Upper lobe of right lung (tissue), 1 donor: Measurements from ENCODE around the gene SNRPA1. TPM values are rescaled to one million over a fixed set of nuclear protein-coding genes. Genes with fewer than 3 reads are reported as not detected.

Experiments
- ATAC-seq: fragments of 200-7000 bp; cut with Tn5 transposase; one replicate; pipeline ENCODE4 v1.9.1; 2020; ENCODE audit warnings: mild to moderate bottlenecking, moderate library complexity
- DNase-seq: peaks from one replicate; pipeline ENCODE4 v3.0.0-alpha.2; 2020
- H3K27ac ChIP-seq: fragments of 200-600 bp; one replicate; pipeline ENCODE4 v1.8.0; 2022
- H3K27me3 ChIP-seq: fragments of 200-600 bp; one replicate; pipeline ENCODE4 v1.8.0; 2022; ENCODE audit warnings: mild to moderate bottlenecking
- H3K36me3 ChIP-seq: fragments of 200-600 bp; one replicate; pipeline ENCODE4 v1.8.0; 2022
- H3K4me1 ChIP-seq: fragments of 200-600 bp; one replicate; pipeline ENCODE4 v1.8.0; 2022
- H3K4me3 ChIP-seq: fragments of 200-600 bp; one replicate; pipeline ENCODE4 v1.8.0; 2022; ENCODE audit warnings: mild to moderate bottlenecking
- H3K9me3 ChIP-seq: fragments of 200-600 bp; one replicate; pipeline ENCODE4 v1.8.0; 2022
- intact Hi-C: fragments of 100-400 bp; cut with DNase I; formaldehyde crosslinking; loops from one replicate; pipeline ENCODE4 v1.11.0; 2022
- total RNA-seq: library from RNA; stranded (reverse); fragmentation: NEBNext Ultra II Directional; extraction: Animal tissue kit (Norgen Biotek cat#: 25700); gene quantifications from one replicate; pipeline ENCODE4 v1.2.1, GENCODE V29; 2021
- TF ChIP-seq, protein P1 (sequence below): fragments of 200-600 bp; IDR thresholded peaks from one replicate; pipeline ENCODE4 v1.8.0; 2022; ENCODE audit warnings: antibody characterized with exemption
- donor health status: DM: no; HTN: yes; CAD: no; lungs with severe emphysema.

SNRPA1 gene
- total RNA-seq, 1 donor from 2014 or later = 40.7 TPM

GRCh38 chr15:101233651-101234280 lies 61.3 kb downstream of the SNRPA1 start:
- Histone ChIP-seq H3K9me3 (peaks cover 4% of the 10 kb centered on the region), H3K4me3 (no peak overlapping the region), H3K4me1 (peaks cover 25% of the 10 kb centered on the region), H3K27ac (no peak overlapping the region), H3K36me3 (peaks cover 19% of the 10 kb centered on the region), H3K27me3 (no peaks in the 10 kb centered on the region)
- no peak for ATAC-seq
- intact Hi-C loops = no loop called here
- TF ChIP-seq, protein P1, sequence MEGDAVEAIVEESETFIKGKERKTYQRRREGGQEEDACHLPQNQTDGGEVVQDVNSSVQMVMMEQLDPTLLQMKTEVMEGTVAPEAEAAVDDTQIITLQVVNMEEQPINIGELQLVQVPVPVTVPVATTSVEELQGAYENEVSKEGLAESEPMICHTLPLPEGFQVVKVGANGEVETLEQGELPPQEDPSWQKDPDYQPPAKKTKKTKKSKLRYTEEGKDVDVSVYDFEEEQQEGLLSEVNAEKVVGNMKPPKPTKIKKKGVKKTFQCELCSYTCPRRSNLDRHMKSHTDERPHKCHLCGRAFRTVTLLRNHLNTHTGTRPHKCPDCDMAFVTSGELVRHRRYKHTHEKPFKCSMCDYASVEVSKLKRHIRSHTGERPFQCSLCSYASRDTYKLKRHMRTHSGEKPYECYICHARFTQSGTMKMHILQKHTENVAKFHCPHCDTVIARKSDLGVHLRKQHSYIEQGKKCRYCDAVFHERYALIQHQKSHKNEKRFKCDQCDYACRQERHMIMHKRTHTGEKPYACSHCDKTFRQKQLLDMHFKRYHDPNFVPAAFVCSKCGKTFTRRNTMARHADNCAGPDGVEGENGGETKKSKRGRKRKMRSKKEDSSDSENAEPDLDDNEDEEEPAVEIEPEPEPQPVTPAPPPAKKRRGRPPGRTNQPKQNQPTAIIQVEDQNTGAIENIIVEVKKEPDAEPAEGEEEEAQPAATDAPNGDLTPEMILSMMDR = no peak
- DNase-seq = no peak

DNA sequence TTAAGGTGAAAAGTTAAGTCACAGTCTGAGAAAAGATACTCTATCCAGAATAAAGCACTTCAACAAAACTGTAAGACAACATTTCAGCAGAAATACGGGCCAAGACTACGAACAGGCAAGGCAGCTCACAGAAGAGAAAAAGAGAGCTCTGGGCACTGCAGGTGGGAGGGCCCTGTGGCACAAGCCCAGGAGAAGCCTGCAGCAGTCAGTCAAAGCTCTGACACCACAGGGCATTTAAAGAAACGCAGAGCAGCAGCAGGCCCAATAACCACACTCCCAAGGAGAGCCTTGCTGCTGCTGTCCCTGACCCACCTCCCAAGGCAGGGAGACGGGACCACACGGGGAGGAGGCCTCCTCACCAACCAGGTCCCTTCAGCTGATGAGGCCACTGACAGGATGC lies 62.4 kb downstream of the SNRPA1 start:
- H3K36me3 ChIP-seq = peaks cover 19% of the 10 kb centered on the region
- peaks cover 13% of the 10 kb centered on the region for H3K9me3 ChIP-seq
- ATAC-seq (no peak), DNase-seq (no peak)
- H3K4me3 ChIP-seq = no peak overlapping the region
- peaks cover 18% of the 10 kb centered on the region for H3K4me1 ChIP-seq
- TF ChIP-seq, protein P1 = no peak
- H3K27me3 ChIP-seq = no peaks in the 10 kb centered on the region
- intact Hi-C loops = no loop called here
- H3K27ac ChIP-seq = no peak overlapping the region

Other genes with a start within 250 kb of the SNRPA1 start
- gene CHSY1, start 43.2 kb downstream of the SNRPA1 start, total RNA-seq = 40.6 TPM
- gene SELENOS, start 17.8 kb downstream of the SNRPA1 start, total RNA-seq = 78.5 TPM
- gene PCSK6, start 194.5 kb upstream of the SNRPA1 start, total RNA-seq = 16.6 TPM